Osteocyte (in vitro differentiated cells): ENCODE results near the gene PTPRG. TPM values are rescaled to one million over a fixed set of nuclear protein-coding genes. Genes with fewer than 3 reads are reported as not detected.

ENCODE experiments used
- DNase-seq: peaks from one replicate; pipeline ENCODE4 v3.0.0; 2021; ENCODE audit warnings: mixed read lengths; ENCODE audit not compliant: unreplicated experiment; ENCODE audit errors: extremely low spot score
- H3K27ac Mint-ChIP-seq: one replicate; pipeline ENCODE4 v1.8.0; 2021; ENCODE audit warnings: mild to moderate bottlenecking, mixed read lengths; ENCODE audit not compliant: unreplicated experiment
- H3K27me3 Mint-ChIP-seq: one replicate; pipeline ENCODE4 v1.8.0; 2021; ENCODE audit warnings: mixed read lengths; ENCODE audit not compliant: unreplicated experiment
- H3K36me3 Mint-ChIP-seq: one replicate; pipeline ENCODE4 v1.8.0; 2021; ENCODE audit warnings: mixed read lengths; ENCODE audit not compliant: unreplicated experiment
- H3K4me1 Mint-ChIP-seq: one replicate; pipeline ENCODE4 v1.8.0; 2021; ENCODE audit warnings: mixed read lengths; ENCODE audit not compliant: unreplicated experiment
- H3K4me3 Mint-ChIP-seq: one replicate; pipeline ENCODE4 v1.8.0; 2021; ENCODE audit warnings: mild to moderate bottlenecking, moderate library complexity, mixed read lengths; ENCODE audit not compliant: unreplicated experiment
- H3K9me3 Mint-ChIP-seq: one replicate; pipeline ENCODE4 v1.8.0; 2021; ENCODE audit warnings: mixed read lengths; ENCODE audit not compliant: unreplicated experiment
- CTCF ChIP-seq: fragments of 200-600 bp; sonication (generic); IDR thresholded peaks from 2 replicates; pipeline ENCODE4 v1.5.0; 2021; ENCODE audit warnings: antibody characterized with exemption, mild to moderate bottlenecking, moderate library complexity
- total RNA-seq: library from RNA; stranded (reverse); gene quantifications from 2 replicates; pipeline ENCODE4 v1.2.1, GENCODE V29; 2021

PTPRG gene
- total RNA-seq, 1 donor from 2014 or later = 48.1 TPM

GRCh38 chr3:61978460-61979419 is 417.4 kb downstream of the PTPRG start:
- TF ChIP-seq CTCF = no peak
- no peak overlapping the region for H3K27ac Mint-ChIP-seq
- no peaks in the 10 kb centered on the region for H3K27me3 Mint-ChIP-seq
- no peak for DNase-seq
- peaks cover 5% of the 10 kb centered on the region for H3K4me1 Mint-ChIP-seq
- H3K4me3 Mint-ChIP-seq = no peak overlapping the region
- H3K36me3 Mint-ChIP-seq = no peaks in the 10 kb centered on the region
- no peaks in the 10 kb centered on the region for H3K9me3 Mint-ChIP-seq

- H3K36me3 Mint-ChIP-seq = no peaks in the 10 kb centered on the region
- peaks cover 7% of the 10 kb centered on the region for H3K4me1 Mint-ChIP-seq
- no peak for TF ChIP-seq CTCF
- DNase-seq = no peak
- peaks cover 4% of the 10 kb centered on the region for H3K9me3 Mint-ChIP-seq
- no peaks in the 10 kb centered on the region for H3K27me3 Mint-ChIP-seq
- no peak overlapping the region for H3K27ac Mint-ChIP-seq
- no peak overlapping the region for H3K4me3 Mint-ChIP-seq
These were observed 418.3 kb downstream of the PTPRG start for GRCh38 chr3:61979638-61980037.

GRCh38 chr3:61980041-61980440 is 418.7 kb downstream of the PTPRG start:
- no peak overlapping the region for H3K4me3 Mint-ChIP-seq
- H3K27ac Mint-ChIP-seq = no peak overlapping the region
- DNase-seq = no peak
- H3K4me1 Mint-ChIP-seq = peaks cover 10% of the 10 kb centered on the region
- no peaks in the 10 kb centered on the region for H3K36me3 Mint-ChIP-seq
- H3K27me3 Mint-ChIP-seq = no peaks in the 10 kb centered on the region
- peaks cover 6% of the 10 kb centered on the region for H3K9me3 Mint-ChIP-seq
- no peak for TF ChIP-seq CTCF

- no peak overlapping the region for H3K27ac Mint-ChIP-seq
- H3K36me3 Mint-ChIP-seq = no peaks in the 10 kb centered on the region
- TF ChIP-seq CTCF = no peak
- no peak overlapping the region for H3K4me3 Mint-ChIP-seq
- DNase-seq = no peak
- H3K27me3 Mint-ChIP-seq = no peaks in the 10 kb centered on the region
- H3K9me3 Mint-ChIP-seq = peaks cover 6% of the 10 kb centered on the region
- peaks cover 12% of the 10 kb centered on the region for H3K4me1 Mint-ChIP-seq
These were observed 419.7 kb downstream of the PTPRG start for GRCh38 chr3:61981060-61981459.

- H3K4me3 Mint-ChIP-seq = no peak overlapping the region
- H3K27me3 Mint-ChIP-seq = no peaks in the 10 kb centered on the region
- DNase-seq = no peak
- no peak for TF ChIP-seq CTCF
- peaks cover 6% of the 10 kb centered on the region for H3K9me3 Mint-ChIP-seq
- H3K27ac Mint-ChIP-seq = no peak overlapping the region
- peaks cover 12% of the 10 kb centered on the region for H3K4me1 Mint-ChIP-seq
- no peaks in the 10 kb centered on the region for H3K36me3 Mint-ChIP-seq
These were observed 422.1 kb downstream of the PTPRG start for GRCh38 chr3:61983479-61983878.
